HG03025 (cell line): ENCODE measurements around the gene SERPINB6.
"Not testable (repeated sequence)": the region's sequence is repeated elsewhere in the genome, so short reads cannot be mapped to it uniquely, and the experiment has no call there.

ENCODE experiments used
- ATAC-seq: cut with Tn5 transposase; IDR thresholded peaks from one replicate; pipeline ENCODE4 v1.9.1; 2021; ENCODE audit warnings: mild to moderate bottlenecking, moderate library complexity; ENCODE audit not compliant: unreplicated experiment, low FRiP score

The SERPINB6 gene

DNA sequence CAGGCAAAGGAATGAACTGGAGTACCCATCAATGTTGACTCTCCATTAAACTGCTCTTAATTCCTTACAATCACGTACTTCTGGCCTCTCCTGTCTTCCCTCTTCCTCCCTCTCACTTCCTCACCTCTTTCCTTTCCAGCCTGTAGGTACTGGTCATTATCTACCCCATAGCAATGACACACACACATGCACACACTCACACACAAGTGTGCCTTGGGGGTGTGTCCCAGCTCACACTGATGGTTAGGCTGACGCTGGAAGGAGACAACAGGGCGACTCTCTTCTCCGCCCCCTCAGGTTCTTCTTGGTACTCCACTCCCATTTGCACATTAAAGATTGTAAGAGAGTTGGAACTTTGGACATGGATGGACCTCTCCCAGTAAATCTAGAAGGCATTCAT is 54.3 kb downstream of the SERPINB6 start:
- no peak for ATAC-seq

DNA sequence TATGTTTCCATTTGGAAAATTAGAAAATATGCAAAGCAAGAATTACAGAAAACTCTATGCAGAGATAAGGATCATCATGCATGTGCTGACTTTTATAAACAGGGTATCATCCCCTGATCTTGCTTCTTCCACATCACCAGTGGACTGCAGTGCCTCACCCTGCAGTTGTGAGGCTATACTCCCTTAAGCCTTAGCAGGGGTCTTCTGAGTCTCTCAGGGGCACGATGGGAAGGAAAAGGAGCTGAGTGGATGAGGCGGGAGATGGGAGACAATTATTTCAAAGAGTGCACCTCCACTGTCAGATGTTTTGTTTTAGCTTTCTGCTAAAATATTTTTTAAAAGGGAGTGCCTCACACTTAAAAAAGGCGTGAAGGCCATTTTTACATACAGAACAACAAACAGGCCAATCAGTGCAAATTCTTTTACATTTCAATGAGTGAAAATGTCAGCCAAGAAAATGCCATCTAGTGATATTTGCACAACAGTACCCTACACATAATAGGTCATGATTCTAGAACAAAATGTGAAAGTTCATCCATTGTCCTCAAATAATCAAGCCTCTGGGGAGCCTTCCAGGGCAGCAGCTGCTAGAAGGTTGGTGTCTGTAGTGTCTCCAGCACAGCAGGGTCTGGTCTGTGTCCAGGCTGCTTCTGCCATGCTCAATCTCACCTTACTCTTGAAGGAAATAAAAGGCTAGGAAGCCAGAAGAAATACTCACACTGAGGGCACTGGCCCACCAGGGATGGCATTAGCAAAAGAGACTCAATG is 55.0 kb downstream of the SERPINB6 start:
- no peak for ATAC-seq

DNA sequence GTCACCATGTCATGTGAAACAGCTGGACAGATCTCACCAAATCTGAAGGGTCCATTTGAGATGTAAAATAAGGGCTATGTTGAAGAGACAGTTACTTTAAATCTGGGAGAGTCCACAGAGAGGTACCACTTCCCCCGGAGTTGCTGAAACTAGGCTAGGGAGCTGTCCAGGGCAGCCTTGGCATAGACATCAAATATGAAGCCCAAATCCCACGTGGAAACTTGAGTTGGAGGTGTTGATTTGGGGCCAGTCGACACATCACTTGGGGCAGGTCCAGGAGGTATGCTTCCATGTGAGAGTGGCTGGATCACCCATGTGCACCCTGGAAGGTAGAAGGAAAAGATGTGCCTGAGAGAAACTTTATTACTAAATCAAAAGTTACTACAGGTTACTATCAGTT is 56.2 kb downstream of the SERPINB6 start:
- no peak for ATAC-seq

DNA sequence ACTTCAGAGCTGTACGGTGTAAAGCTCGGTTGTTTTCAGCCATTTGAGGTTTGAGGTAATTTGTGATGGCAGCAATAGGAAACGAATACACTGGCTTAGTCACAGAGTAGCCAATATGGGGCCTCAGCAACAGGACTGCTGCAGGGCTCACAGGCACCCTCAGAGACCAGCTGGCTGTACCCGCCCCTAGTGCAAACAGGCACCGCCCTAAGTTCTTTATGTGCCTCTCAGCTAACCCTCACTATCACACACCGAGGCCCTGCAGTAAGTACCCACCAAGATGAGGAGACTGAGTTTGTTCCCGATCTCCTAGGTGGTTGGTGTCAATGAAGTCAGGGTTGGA is 57.1 kb downstream of the SERPINB6 start:
- no peak for ATAC-seq

DNA sequence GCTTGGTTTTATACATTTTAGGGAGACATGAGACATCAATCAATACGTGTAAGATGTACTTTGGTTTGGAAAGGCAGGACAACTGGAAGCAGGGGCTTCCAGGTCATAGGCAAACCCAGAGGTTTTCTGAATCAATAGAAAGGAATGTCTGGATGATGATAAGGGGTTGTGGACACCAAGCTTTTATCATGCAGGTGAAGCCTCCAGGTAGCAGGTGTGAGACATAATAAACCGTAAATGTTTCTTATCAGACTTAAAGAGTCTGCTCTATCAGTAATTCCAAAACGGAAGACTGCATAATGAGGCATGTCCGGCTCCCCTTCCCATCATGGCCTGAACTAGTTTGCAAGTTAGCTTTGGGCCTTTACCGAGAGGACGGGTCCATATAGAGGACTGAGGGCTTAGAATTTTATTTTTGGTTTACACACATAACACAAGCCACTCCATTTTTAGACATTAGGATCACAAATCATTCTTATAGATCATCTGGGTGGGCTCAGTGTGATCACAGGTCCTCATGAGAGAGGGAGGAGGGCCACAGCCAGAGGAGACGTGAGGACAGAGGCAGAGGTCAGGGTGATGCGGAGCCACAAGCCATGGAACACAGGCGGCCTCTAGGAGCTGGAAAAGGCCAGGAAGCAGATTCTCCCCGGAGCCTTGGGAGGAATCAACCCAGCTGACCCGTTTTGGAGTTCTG is 57.6 kb downstream of the SERPINB6 start:
- ATAC-seq, result no peak

DNA sequence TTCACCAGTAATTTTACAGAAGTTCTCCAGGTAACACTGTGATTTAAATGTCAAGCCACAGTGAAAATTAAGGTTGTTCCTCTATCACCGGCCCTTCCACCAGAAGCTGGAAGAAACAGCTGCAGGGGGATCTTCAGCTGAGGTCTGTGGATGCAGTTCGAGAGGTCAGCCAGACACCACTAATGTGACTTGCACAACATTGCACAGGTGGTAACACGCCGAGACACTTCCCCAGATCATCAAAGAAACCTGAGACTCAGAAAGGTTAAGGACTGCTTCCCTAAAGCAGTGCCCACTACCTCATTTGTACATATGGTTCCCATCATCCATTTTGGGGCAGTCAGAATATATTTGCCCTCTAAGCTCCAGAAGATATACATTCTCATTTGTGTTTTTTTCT is 60.2 kb downstream of the SERPINB6 start:
- no peak for ATAC-seq

DNA sequence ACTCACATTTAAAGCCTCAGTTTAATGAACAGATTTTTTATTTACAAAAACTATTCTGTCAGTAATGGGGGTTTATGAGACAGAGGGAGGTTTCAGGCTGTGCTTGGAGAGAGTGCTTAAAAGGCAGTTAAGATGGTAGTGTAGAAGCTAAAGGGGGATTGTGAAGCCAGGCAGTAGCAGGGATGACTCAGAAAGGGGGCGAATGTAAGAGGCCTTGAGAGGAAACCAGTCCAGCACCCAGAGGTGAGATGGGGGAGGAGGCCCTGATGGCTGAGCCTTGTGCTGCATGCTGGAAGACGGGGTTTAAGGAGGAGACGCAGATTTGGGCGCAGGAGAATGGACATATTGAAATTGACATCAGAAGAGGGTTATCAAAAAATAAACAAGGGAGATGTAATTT is 61.6 kb downstream of the SERPINB6 start:
- no peak for ATAC-seq

DNA sequence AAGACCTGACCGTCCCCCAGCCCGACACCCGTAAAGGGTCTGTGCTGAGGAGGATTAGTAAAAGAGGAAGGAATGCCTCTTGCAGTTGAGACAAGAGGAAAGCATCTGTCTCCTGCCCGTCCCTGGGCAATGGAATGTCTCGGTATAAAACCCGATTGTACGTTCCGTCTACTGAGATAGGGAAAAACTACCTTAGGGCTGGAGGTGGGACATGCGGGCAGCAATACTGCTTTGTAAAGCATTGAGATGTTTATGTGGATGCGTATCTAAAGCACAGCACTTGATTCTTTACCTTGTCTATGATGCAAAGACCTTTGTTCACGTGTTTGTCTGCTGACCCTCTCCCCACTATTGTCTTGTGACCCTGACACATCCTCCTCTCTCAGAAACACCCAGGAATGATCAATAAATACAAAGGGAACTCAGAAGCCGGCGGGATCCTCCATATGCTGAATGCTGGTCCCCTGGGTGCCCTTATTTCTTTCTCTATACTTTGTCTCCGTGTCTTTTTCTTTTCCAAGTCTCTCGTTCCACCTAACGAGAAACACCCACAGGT is 62.2 kb downstream of the SERPINB6 start:
- ATAC-seq, result not testable (repeated sequence)

DNA sequence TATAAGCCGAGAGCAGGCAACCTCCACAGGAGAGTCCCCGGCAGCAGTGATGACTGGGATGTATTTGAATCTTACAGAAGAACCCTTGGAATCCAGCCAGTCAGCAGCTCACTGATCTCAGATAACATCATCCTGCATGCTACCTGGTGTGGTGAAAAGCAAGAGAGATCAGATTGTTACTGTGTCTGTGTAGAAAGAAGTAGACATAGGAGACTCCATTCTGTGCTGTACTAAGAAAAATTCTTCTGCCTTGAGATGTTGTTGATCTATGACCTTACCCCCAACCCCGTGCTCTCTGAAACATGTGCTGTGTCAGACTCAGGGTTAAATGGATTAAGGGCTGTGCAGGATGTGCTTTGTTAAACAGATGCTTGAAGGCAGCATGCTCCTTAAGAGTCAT is 62.9 kb downstream of the SERPINB6 start:
- not testable (repeated sequence) for ATAC-seq

DNA sequence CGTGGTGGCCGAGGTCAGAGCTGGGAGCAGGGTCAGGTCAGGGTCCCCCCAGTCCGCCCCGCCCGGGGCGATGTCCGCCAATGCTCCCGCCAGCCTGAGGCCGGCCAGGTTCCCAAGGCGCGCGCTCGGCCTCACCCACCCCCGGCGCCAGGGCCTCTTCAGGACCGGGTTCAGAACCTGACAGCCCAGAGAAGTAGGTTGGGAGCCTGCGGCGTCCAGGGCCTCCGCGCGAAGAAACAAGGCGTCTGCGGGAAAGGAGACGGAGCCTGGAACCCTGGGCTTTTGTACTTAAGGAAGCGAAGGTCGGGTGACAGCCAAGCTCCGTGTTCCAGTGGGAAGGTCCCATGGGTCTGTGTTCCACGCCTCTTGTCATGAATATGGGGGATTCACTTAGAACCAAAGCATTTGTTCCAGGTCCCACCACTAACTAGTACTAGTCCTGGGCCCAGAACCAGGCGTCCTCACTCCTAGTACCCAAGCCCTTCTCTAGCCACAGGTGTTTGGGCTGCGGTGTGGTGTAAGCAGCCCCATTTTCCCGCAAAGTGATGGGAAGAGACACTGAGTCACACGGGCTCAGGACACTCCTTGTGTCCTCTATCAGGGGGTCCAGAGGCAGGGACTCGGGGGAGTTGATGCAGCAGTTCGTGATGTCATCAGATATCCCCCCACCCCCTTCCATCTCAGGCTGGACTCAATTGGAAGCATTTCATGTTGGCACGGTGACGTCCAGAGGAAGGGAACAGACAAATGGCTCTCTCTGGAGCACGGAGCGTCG is 67.8 kb downstream of the SERPINB6 start:
- ATAC-seq, result not testable (repeated sequence)

DNA sequence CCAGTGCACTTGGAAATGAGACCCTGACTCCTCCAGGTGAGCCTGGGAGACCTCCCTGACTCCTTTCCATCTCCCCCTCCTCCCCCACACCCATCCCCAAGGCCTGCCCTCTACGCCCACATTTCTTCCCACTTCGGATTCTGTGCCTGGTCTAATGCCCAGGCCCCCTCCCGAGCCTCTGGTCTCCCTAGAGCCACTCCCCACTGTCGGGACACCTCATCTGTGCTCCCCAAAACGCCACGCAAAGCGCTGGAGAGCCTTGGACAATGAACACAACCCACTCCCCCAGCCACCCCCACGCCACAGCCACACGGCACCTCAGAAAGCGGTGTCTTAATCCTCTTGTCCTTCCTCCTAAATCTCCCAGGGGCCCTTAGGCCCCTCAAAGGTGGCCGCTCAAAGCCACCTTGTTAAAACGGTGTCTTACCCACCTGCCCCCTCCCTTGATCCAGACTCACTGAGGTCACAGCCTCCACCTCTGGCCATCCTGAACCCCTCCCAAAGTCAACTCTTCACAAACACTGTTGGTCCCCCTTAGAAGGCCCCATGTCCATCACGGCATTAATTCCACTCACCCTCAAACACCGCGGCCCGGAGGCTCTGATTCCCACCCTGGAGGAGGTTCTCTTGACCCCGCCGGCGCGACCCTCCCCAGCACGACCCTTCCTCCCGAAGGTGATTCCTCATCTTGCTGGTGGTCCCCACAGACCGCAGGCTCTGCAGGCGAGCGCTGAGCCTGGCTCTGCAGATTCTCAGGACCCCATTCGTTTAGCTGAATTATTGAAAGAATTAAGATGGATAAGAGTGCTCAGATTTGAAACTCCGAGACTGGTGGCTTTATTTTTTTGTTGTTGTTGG is 69.5 kb downstream of the SERPINB6 start:
- not testable (repeated sequence) for ATAC-seq

DNA sequence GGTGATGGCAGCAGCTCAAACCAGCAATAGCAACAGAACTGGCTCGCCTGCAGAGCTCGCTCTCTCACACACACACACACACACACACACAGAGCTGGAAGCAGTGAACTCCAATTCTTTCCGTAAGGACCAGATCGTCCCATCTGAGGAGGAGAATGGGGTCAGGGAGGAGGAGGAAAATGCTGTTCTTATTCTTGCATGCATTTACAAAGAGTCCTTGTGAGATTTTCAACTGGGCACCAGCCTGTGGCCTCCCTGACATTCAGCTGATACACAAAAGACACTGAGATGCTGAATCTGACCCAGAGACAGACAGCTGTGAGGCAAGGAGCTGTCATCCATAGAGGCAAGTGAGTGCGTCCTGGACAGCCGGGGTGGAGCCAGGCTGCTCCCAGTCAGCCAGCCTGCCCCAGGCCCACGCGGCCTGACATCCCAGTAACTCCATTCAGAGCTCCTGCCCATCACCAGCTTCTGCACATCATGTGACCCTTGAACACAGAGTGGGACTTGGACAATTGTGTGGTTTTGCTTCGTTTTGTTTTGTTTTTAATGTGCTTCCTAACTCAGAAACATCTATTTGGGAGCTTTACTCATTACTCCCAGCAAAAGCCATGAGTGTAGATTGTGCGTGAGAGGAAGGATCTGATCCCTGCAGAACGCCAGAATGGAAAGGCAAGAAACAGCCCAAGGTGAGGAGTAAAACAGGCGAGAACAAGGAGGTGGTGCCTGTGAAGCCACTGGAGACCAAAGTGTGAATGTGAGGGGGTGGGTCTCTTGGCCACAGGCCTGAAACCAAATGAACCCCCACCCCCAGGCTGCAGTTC is 70.3 kb downstream of the SERPINB6 start:
- no peak for ATAC-seq

DNA sequence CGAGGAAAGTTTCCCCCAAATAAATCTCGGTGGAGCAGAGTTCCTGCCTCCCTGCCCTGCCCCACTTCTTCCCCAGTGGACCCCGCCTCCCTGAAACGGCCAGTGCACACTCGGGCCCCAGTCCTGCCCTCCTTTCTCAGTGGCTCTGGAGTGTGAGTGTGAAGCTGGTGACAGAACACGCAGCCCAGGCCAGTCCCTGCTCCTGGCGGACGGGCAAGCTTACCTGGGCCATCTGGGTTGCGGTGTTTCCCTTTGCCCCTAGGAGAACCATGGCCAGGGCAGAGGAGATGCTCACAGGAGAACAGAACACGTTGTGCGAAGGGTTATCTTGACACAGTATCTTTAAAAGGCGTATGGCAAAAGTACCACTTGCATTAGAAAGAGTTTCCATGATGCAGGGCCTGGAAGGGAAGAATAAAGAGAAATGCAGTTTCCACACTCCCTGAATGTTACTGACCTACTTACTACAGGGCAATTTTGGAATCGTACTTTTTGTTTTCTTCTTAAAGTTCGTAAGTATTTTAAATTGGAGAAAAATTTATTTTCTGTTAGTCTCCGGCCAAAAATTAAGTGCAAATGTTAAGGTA is 71.1 kb downstream of the SERPINB6 start:
- ATAC-seq, result no peak

DNA sequence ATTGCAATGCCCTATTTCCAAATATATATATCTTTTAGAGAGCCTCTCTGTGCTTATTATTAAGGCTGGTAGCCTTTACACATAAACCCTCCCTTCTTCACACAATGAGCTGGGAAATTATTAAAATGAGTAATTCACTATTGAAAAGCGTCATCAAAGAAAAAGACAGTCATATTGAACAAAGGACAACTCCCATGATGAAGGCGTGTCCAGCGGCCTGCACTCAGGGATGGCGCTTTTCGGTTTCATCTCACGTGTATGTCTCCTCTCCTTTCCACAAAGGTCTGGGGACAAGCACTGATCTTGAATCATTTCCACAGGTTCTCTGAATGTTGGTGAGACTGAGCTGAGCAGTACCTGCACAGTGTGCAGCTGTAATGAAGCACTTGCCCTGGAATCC is 71.8 kb downstream of the SERPINB6 start:
- no peak for ATAC-seq
